ENCODE results near the gene CCNG2. TPM values are rescaled to one million over a fixed set of nuclear protein-coding genes. Genes with fewer than 3 reads are reported as not detected.

The CCNG2 gene
- total RNA-seq, 1 donor from 2014 or later, result 27.8 TPM

DNA sequence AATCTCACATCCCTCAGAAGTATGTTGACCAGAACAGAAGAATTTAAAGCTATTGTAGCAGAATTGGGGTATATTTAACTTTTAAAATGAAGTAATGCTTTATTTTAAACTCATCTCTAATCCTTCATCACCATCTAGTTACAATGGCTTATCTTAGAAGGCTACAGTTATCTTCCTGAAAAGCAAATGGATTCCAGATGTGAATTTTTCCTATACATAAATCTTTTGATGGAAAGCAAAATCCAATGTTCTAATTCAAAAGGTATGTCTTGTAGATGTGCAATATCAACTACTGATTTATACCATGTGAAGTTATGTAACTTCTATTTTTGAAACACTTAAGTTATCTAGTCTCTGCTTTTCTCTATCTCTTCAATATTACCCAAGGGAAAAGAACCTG is 47.6 kb downstream of the CCNG2 start:
- TF ChIP-seq CTCF (IDR thresholded peaks at IDR 0.05), result no peak
- H3K4me1 ChIP-seq, result no peaks in the 10 kb centered on the region
- H3K27me3 ChIP-seq, result no peaks in the 10 kb centered on the region
- H3K9me3 ChIP-seq, result no peaks in the 10 kb centered on the region
- intact Hi-C loops (cut with DNase I), result loop anchor here (5.0 to 10.0 kb wide), 4 partner anchors 257 to 770 kb away; partner anchors contain the start of genes SEPTIN11 and SHROOM3
- H3K36me3 ChIP-seq, result no peaks in the 10 kb centered on the region
- no peak overlapping the region for H3K4me3 ChIP-seq
- no peak overlapping the region for H3K27ac ChIP-seq
- DNase-seq (ENCODE audit: low spot score in 2 of 2), result no peak

- no peak for DNase-seq (ENCODE audit: low spot score in 2 of 2)
- TF ChIP-seq CTCF (IDR thresholded peaks at IDR 0.05), result no peak
- no peak overlapping the region for H3K27ac ChIP-seq
- no peaks in the 10 kb centered on the region for H3K4me1 ChIP-seq
- intact Hi-C loops (cut with DNase I), result loop anchor here (10.0 kb wide), 3 partner anchors 424 to 774 kb away; partner anchors contain the start of gene SHROOM3
- H3K4me3 ChIP-seq, result no peak overlapping the region
- no peaks in the 10 kb centered on the region for H3K27me3 ChIP-seq
- H3K36me3 ChIP-seq, result no peaks in the 10 kb centered on the region
- no peaks in the 10 kb centered on the region for H3K9me3 ChIP-seq
Measured at GRCh38 chr4:77209012-77209411, 52.0 kb downstream of the CCNG2 start.

GRCh38 chr4:77209936-77210335 is 52.9 kb downstream of the CCNG2 start:
- Histone ChIP-seq H3K27me3 (no peaks in the 10 kb centered on the region), H3K27ac (no peak overlapping the region), H3K4me1 (no peaks in the 10 kb centered on the region), H3K4me3 (no peak overlapping the region), H3K9me3 (no peaks in the 10 kb centered on the region), H3K36me3 (no peaks in the 10 kb centered on the region)
- TF ChIP-seq CTCF (IDR thresholded peaks at IDR 0.05), result no peak
- intact Hi-C loops (cut with DNase I), result loop anchor here (10.0 kb wide), 3 partner anchors 425 to 775 kb away; partner anchors contain the start of gene SHROOM3
- DNase-seq (ENCODE audit: low spot score in 2 of 2), result no peak

- no peak for DNase-seq (ENCODE audit: low spot score in 2 of 2)
- Histone ChIP-seq H3K36me3 (no peaks in the 10 kb centered on the region), H3K27me3 (no peaks in the 10 kb centered on the region), H3K9me3 (no peaks in the 10 kb centered on the region), H3K4me1 (no peaks in the 10 kb centered on the region), H3K27ac (no peak overlapping the region), H3K4me3 (no peak overlapping the region)
- no peak for TF ChIP-seq CTCF (IDR thresholded peaks at IDR 0.05)
- intact Hi-C loops (cut with DNase I), result no loop called here
Measured at GRCh38 chr4:77215107-77215506, 58.1 kb downstream of the CCNG2 start.

DNA sequence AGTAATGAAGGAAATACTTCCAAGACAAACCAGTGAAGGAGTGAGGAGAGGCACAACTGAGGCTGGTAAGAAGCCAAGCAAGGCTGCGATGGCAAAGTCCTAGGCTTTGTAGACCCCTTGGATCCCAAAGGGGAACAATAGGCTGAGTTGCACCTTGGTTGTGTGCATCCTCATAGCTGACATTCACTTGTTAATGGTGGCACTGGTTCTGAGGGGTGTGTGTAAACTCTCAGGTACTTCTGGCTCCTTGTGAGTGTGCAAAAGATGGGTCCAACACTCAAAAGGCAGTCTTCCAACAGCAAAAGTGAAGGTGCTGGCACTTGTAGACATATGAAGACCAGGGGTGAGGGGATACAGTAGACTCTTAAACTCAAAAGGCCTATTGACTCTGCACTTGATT is 60.5 kb downstream of the CCNG2 start:
- H3K36me3 ChIP-seq, result no peaks in the 10 kb centered on the region
- H3K9me3 ChIP-seq, result no peaks in the 10 kb centered on the region
- TF ChIP-seq CTCF (IDR thresholded peaks at IDR 0.05), result no peak
- no peak overlapping the region for H3K27ac ChIP-seq
- H3K4me1 ChIP-seq, result peaks cover 0 to 5% of the 10 kb centered on the region in 2 donors
- intact Hi-C loops (cut with DNase I), result no loop called here
- no peak for DNase-seq (ENCODE audit: low spot score in 2 of 2)
- no peak overlapping the region for H3K4me3 ChIP-seq
- H3K27me3 ChIP-seq, result no peaks in the 10 kb centered on the region

GRCh38 chr4:77219266-77219665 is 62.3 kb downstream of the CCNG2 start:
- TF ChIP-seq CTCF (IDR thresholded peaks at IDR 0.05), result no peak
- intact Hi-C loops (cut with DNase I), result no loop called here
- H3K4me1 ChIP-seq, result peaks cover 0 to 5% of the 10 kb centered on the region in 2 donors
- H3K27me3 ChIP-seq, result no peaks in the 10 kb centered on the region
- H3K9me3 ChIP-seq, result no peaks in the 10 kb centered on the region
- H3K4me3 ChIP-seq, result no peak overlapping the region
- H3K36me3 ChIP-seq, result no peaks in the 10 kb centered on the region
- H3K27ac ChIP-seq, result no peak overlapping the region
- no peak for DNase-seq (ENCODE audit: low spot score in 2 of 2)

Data from ascending aorta (tissue), 2 donors.